Neural progenitor cell (in vitro differentiated cells): Measurements from ENCODE around the gene ATP1A3. TPM values are rescaled to one million over a fixed set of nuclear protein-coding genes. Genes with fewer than 3 reads are reported as not detected.

ENCODE experiments used
- DNase-seq: peaks from one replicate; pipeline ENCODE4 v3.0.0-alpha.2; 2016; ENCODE audit warnings: low spot score
- H2AFZ ChIP-seq: fragments of 200-600 bp; sonication (generic); replicated peaks from 2 replicates; pipeline ENCODE4 v1.6.1; 2016; ENCODE audit warnings: antibody characterized with exemption
- H3F3A ChIP-seq: fragments of 200-600 bp; sonication (generic); 2 replicates; pipeline ENCODE4 v1.6.1; 2016; ENCODE audit warnings: antibody characterized with exemption, low read depth
- H3K27ac ChIP-seq: fragments of 200-600 bp; sonication (generic); 2 replicates; pipeline ENCODE4 v1.5.1; 2016; ENCODE audit warnings: mild to moderate bottlenecking
- H3K27me3 ChIP-seq: fragments of 200-600 bp; sonication (generic); 2 replicates; pipeline ENCODE4 v1.6.1; 2016; ENCODE audit warnings: mild to moderate bottlenecking, moderate library complexity
- H3K36me3 ChIP-seq: fragments of 200-600 bp; sonication (generic); 2 replicates; pipeline ENCODE4 v1.5.1; 2016
- H3K4me1 ChIP-seq: fragments of 200-600 bp; sonication (generic); 2 replicates; pipeline ENCODE4 v1.6.1; 2016; ENCODE audit warnings: mixed run types
- H3K4me2 ChIP-seq: fragments of 200-600 bp; sonication (generic); 2 replicates; pipeline ENCODE4 v1.6.1; 2016
- H3K4me3 ChIP-seq: fragments of 200-600 bp; sonication (generic); 2 replicates; pipeline ENCODE4 v1.5.1; 2016
- H3K79me2 ChIP-seq: fragments of 200-600 bp; sonication (generic); 2 replicates; pipeline ENCODE4 v1.6.1; 2016; ENCODE audit warnings: low read depth
- H3K9ac ChIP-seq: fragments of 200-600 bp; sonication (generic); 2 replicates; pipeline ENCODE4 v1.6.1; 2016
- H3K9me3 ChIP-seq: fragments of 200-600 bp; sonication (generic); 2 replicates; pipeline ENCODE4 v1.5.1; 2016; ENCODE audit warnings: low read depth
- H4K20me1 ChIP-seq: fragments of 200-600 bp; sonication (generic); 2 replicates; pipeline ENCODE4 v1.6.1; 2016; ENCODE audit warnings: low read depth
- H3K27ac Mint-ChIP-seq: 3 replicates; pipeline ENCODE4 v1.8.0; 2021; ENCODE audit warnings: mixed read lengths
- H3K27me3 Mint-ChIP-seq: 2 replicates; pipeline ENCODE4 v1.8.0; 2022; ENCODE audit warnings: low read depth, mild to moderate bottlenecking, inconsistent platforms, moderate library complexity, mixed read lengths; ENCODE audit not compliant: insufficient read depth
- H3K36me3 Mint-ChIP-seq: 3 replicates; pipeline ENCODE4 v1.8.0; 2021; ENCODE audit warnings: mixed read lengths
- H3K4me1 Mint-ChIP-seq: 3 replicates; pipeline ENCODE4 v1.8.0; 2021; ENCODE audit warnings: mixed read lengths
- H3K4me3 Mint-ChIP-seq: 3 replicates; pipeline ENCODE4 v1.8.0; 2021; ENCODE audit warnings: mild to moderate bottlenecking, moderate library complexity, mixed read lengths
- H3K9me3 Mint-ChIP-seq: 3 replicates; pipeline ENCODE4 v1.8.0; 2020; ENCODE audit warnings: mixed read lengths
- CTCF ChIP-seq: fragments of 200-600 bp; sonication (generic); IDR thresholded peaks from 2 replicates; pipeline ENCODE4 v1.5.1; 2017; ENCODE audit warnings: antibody characterized with exemption, mild to moderate bottlenecking
- EZH2 ChIP-seq: fragments of 200-600 bp; sonication (generic); IDR thresholded peaks from 2 replicates; pipeline ENCODE4 v1.6.1; 2017; ENCODE audit warnings: antibody characterized with exemption, mild to moderate bottlenecking, moderate library complexity
- EZH2phosphoT487 ChIP-seq: fragments of 200-600 bp; sonication (generic); IDR thresholded peaks from 2 replicates; pipeline ENCODE4 v1.6.1; 2017; ENCODE audit warnings: antibody characterized with exemption
- total RNA-seq: library from RNA; depleted of rRNA; stranded (reverse); fragments of >200 nt; gene quantifications from 2 replicates; pipeline ENCODE4 v1.2.3, GENCODE V29; 2015; ENCODE audit warnings: low replicate concordance

The ATP1A3 gene
- total RNA-seq, 1 donor from 2014 or later = not detected

GRCh38 chr19:41932720-41933332 is 61.2 kb downstream of the ATP1A3 start:
- Histone ChIP-seq H3K4me2 (no peak overlapping the region), H3K9ac (no peak overlapping the region), H4K20me1 (peaks cover 34% of the 10 kb centered on the region), H3K79me2 (no peaks in the 10 kb centered on the region), H3K36me3 (no peaks in the 10 kb centered on the region), H3K27ac (no peak overlapping the region), H3K27me3 (peaks cover 100% of the 10 kb centered on the region), H3K4me3 (no peak overlapping the region), H3K4me1 (peaks cover 5% of the 10 kb centered on the region), H3F3A (peaks cover 20% of the 10 kb centered on the region), H3K9me3 (no peaks in the 10 kb centered on the region), H2AFZ (no peak overlapping the region)
- Mint-ChIP-seq H3K27ac (no peak overlapping the region), H3K4me1 (peaks cover 17% of the 10 kb centered on the region), H3K9me3 (no peaks in the 10 kb centered on the region), H3K27me3 (peaks cover 74% of the 10 kb centered on the region), H3K4me3 (no peak overlapping the region), H3K36me3 (no peaks in the 10 kb centered on the region)
- peak; percentile 71 for TF ChIP-seq EZH2
- no peak for TF ChIP-seq EZH2phosphoT487
- no peak for DNase-seq

DNA sequence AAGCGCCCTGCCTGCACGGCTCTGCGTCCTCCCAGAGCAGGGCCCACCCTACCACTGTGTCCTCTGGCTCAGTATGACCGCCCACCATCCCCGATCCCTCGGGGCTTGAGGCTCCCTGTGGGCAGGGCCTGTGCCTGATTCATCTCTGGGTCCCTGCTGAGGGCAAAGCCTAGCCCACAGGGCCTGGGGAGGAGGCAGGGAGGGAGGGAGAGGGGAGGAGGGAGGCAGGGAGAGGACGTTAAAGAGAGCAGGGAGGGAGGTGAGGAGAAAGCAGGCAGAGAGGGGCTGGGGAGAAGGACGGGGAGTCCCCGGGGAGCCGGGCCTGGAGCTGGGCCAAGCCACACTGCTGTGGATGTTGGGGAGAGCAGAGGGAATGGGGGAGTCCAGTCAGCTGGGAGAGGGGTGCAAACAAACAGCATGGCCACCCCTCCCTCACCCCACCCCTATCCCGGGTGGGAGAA is 61.7 kb downstream of the ATP1A3 start:
- no peaks in the 10 kb centered on the region for H3K9me3 ChIP-seq
- H3K27me3 Mint-ChIP-seq = peaks cover 72% of the 10 kb centered on the region
- no peaks in the 10 kb centered on the region for H3K79me2 ChIP-seq
- peaks cover 20% of the 10 kb centered on the region for H3F3A ChIP-seq
- H3K36me3 ChIP-seq = no peaks in the 10 kb centered on the region
- peaks cover 100% of the 10 kb centered on the region for H3K27me3 ChIP-seq
- H3K27ac Mint-ChIP-seq = no peak overlapping the region
- H3K4me3 ChIP-seq = no peak overlapping the region
- TF ChIP-seq EZH2 (peak; percentile 24), EZH2phosphoT487 (peak; percentile 19), CTCF (no peak)
- H4K20me1 ChIP-seq = peaks cover 38% of the 10 kb centered on the region
- H3K9ac ChIP-seq = no peak overlapping the region
- DNase-seq = no peak
- no peak overlapping the region for H2AFZ ChIP-seq
- peaks cover 14% of the 10 kb centered on the region for H3K4me1 Mint-ChIP-seq
- H3K9me3 Mint-ChIP-seq = no peaks in the 10 kb centered on the region
- H3K4me3 Mint-ChIP-seq = no peak overlapping the region
- H3K4me1 ChIP-seq = peaks cover 5% of the 10 kb centered on the region
- no peak overlapping the region for H3K27ac ChIP-seq
- no peak overlapping the region for H3K4me2 ChIP-seq
- H3K36me3 Mint-ChIP-seq = no peaks in the 10 kb centered on the region

DNA sequence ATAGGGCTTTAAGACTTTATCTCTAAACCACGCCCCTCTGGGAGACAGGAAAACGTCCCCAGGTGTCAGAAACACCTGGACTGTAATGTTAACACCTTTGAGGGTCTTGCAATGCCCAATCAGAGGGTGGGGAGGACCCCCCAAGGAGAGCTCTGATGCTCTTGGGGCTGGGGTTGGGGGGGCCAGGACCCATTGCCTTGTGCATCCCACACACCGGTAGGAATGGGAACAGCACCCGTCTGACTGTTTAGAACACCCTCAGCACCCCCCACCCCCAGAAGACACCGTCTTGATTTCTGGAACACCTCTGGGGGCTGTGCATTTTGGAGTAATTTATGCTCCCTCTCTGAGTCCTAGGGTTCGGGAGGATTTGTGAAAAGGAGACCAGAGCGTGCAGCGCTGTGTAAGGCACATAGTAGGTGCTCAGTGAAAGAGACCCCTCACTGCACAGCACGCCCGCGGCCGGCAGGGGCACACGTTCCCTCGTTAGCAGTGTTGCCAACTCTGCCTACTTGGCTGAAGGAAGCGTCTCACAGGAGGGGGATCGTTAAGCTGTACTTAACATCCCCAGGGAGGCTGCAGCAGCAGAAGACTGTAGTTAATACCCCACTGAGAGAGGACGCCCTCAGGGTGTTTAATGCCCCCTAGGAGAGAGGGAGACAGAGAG is 63.0 kb downstream of the ATP1A3 start:
- no peaks in the 10 kb centered on the region for H3K9me3 ChIP-seq
- Mint-ChIP-seq H3K9me3 (no peaks in the 10 kb centered on the region), H3K4me3 (no peak overlapping the region), H3K4me1 (peaks cover 9% of the 10 kb centered on the region), H3K27ac (peak overlapping the region; percentile 30), H3K36me3 (no peaks in the 10 kb centered on the region), H3K27me3 (peaks cover 63% of the 10 kb centered on the region)
- H3K9ac ChIP-seq = no peak overlapping the region
- peaks cover 26% of the 10 kb centered on the region for H3F3A ChIP-seq
- H4K20me1 ChIP-seq = peaks cover 44% of the 10 kb centered on the region
- H3K27me3 ChIP-seq = peaks cover 100% of the 10 kb centered on the region
- H3K79me2 ChIP-seq = no peaks in the 10 kb centered on the region
- no peak overlapping the region for H3K4me3 ChIP-seq
- no peak overlapping the region for H2AFZ ChIP-seq
- no peak overlapping the region for H3K4me2 ChIP-seq
- DNase-seq = peak; percentile 51
- peaks cover 5% of the 10 kb centered on the region for H3K4me1 ChIP-seq
- peak; percentile 49 for TF ChIP-seq CTCF
- TF ChIP-seq EZH2phosphoT487 = no peak
- no peaks in the 10 kb centered on the region for H3K36me3 ChIP-seq
- no peak overlapping the region for H3K27ac ChIP-seq

DNA sequence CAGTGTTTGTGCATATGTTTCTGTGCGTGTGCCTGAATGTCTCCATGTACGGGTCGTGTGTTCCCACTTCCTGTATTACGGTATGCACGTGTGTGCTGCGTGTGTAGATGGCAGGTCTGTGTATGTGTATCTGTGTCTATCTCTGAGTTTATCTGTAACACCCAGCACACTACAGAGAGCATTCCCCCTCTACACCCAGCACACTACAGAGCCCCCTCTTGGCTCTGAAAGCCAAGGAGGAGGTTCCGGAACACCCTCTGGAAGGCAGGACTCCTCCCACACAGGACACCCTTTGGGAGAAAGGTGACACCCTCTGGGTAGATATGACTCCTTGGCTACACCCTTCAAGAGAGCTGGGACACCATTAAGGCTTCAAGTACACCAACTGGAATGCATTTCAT is 63.7 kb downstream of the ATP1A3 start:
- peaks cover 5% of the 10 kb centered on the region for H3K4me1 ChIP-seq
- Mint-ChIP-seq H3K27me3 (peaks cover 60% of the 10 kb centered on the region), H3K36me3 (no peaks in the 10 kb centered on the region), H3K27ac (no peak overlapping the region), H3K9me3 (no peaks in the 10 kb centered on the region), H3K4me1 (peaks cover 9% of the 10 kb centered on the region), H3K4me3 (peak overlapping the region; percentile 55)
- H3K4me3 ChIP-seq = no peak overlapping the region
- H3K79me2 ChIP-seq = no peaks in the 10 kb centered on the region
- H3K27me3 ChIP-seq = peaks cover 100% of the 10 kb centered on the region
- no peak overlapping the region for H3K4me2 ChIP-seq
- no peak overlapping the region for H3K9ac ChIP-seq
- H3K27ac ChIP-seq = no peak overlapping the region
- H3K9me3 ChIP-seq = no peaks in the 10 kb centered on the region
- H3F3A ChIP-seq = peaks cover 26% of the 10 kb centered on the region
- no peaks in the 10 kb centered on the region for H3K36me3 ChIP-seq
- H4K20me1 ChIP-seq = peaks cover 44% of the 10 kb centered on the region
- TF ChIP-seq EZH2phosphoT487 = no peak
- peak; percentile 15 for TF ChIP-seq EZH2
- DNase-seq = no peak
- H2AFZ ChIP-seq = no peak overlapping the region
